Measurements from ENCODE around the gene TMEM170B. TPM values are rescaled to one million over a fixed set of nuclear protein-coding genes. Genes with fewer than 3 reads are reported as not detected.

TMEM170B gene
- total and polyA plus RNA-seq, 2 of the 8 experiments (the other 6 are each of a cell fraction or from before 2014, with no cell fraction given) = 0.80 to 4.3 TPM

GRCh38 chr6:11598687-11599086 lies 61.1 kb downstream of the TMEM170B start:
- ChIA-PET POLR2A (ENCODE audit: partially characterized antibody) (no interaction called here), CTCF (ENCODE audit: partially characterized antibody) (interaction anchor here (1.0 to 1.7 kb wide), 4 partner anchors 23 to 1008 kb away, joined by 3 read pairs; no protein-coding TSS in a partner anchor)
- Histone ChIP-seq H2BK5ac (ENCODE audit: low read depth, low read length) (no peak overlapping the region), H4K5ac (ENCODE audit: insufficient read length, low read depth, low read length) (no peak overlapping the region), H3K18ac (ENCODE audit: extremely low read depth, low read length) (no peak overlapping the region), H3K79me1 (ENCODE audit: low read depth, low read length) (no peaks in the 10 kb centered on the region), H3K56ac (replicated peaks; ENCODE audit: insufficient read length, low read depth, low read length) (no peak overlapping the region), H4K91ac (replicated peaks; ENCODE audit: insufficient read length, low read length) (no peak overlapping the region), H2AFZ (ENCODE audit: low read length) (no peak overlapping the region), H3K9me3 (ENCODE audit: insufficient read depth in 2 of 2, low read depth in 1 of 2, low read length in 1 of 2) (no peaks in the 10 kb centered on the region), H3K36me3 (ENCODE audit: control insufficient read depth in 2 of 4, insufficient read depth in 4 of 4, low read length in 3 of 4) (no peaks in the 10 kb centered on the region), H3K9ac (replicated peaks in 1 of 4; ENCODE audit: extremely low read depth in 1 of 4, low read depth in 3 of 4, low read length in 3 of 4) (no peak overlapping the region), H2BK12ac (ENCODE audit: low read depth, low read length) (no peak overlapping the region), H2BK20ac (ENCODE audit: low read length) (no peak overlapping the region), H3K4me2 (ENCODE audit: insufficient read depth in 1 of 2, low read depth in 2 of 2, low read length in 2 of 2) (no peak overlapping the region), H3K14ac (ENCODE audit: insufficient read length) (no peak overlapping the region), H3K4me1 (replicated peaks in 1 of 4; ENCODE audit: control insufficient read depth in 3 of 4, insufficient read depth in 4 of 4, low read length in 3 of 4) (peaks cover 2 to 6% (median 5%) of the 10 kb centered on the region in 4 experiments; a peak in 4 of 7 replicates), H2AK5ac (ENCODE audit: low read depth, low read length) (no peak overlapping the region), H2BK120ac (replicated peaks; ENCODE audit: low read depth, low read length) (no peak overlapping the region), H3K27me3 (replicated peaks in 1 of 4; ENCODE audit: control insufficient read depth in 3 of 4, extremely low read depth in 1 of 4, insufficient read depth in 3 of 4, low read length in 3 of 4) (no peaks in the 10 kb centered on the region), H3K23ac (ENCODE audit: insufficient read length) (no peak overlapping the region), H3K4me3 (ENCODE audit: extremely low read depth in 1 of 4, insufficient read depth in 2 of 4, low read depth in 3 of 4, low read length in 4 of 4) (no peak overlapping the region), H4K20me1 (replicated peaks in 1 of 2; ENCODE audit: control insufficient read depth in 1 of 2, insufficient read depth in 2 of 2, low read length in 2 of 2) (no peaks in the 10 kb centered on the region), H3K27ac (ENCODE audit: low read depth, low read length) (no peak overlapping the region), H3K4ac (replicated peaks; ENCODE audit: insufficient read length, low read depth, low read length) (no peak overlapping the region), H3K79me2 (ENCODE audit: control insufficient read depth in 1 of 2, insufficient read depth in 2 of 2, low read length in 2 of 2) (no peaks in the 10 kb centered on the region), H4K8ac (ENCODE audit: extremely low read depth, insufficient read depth, low read length) (no peak overlapping the region), H2BK15ac (ENCODE audit: low read length) (no peak overlapping the region), H3K23me2 (ENCODE audit: low read depth, low read length) (no peaks in the 10 kb centered on the region; the same call in 1 of the 2 replicates)
- TF ChIP-seq SP4 (IDR thresholded peaks at IDR 0.05; ENCODE audit: low read length) (no peak), HDAC6 (IDR thresholded peaks at IDR 0.05; ENCODE audit: low read depth, low read length) (no peak), ZNF274 (IDR thresholded peaks at IDR 0.05; ENCODE audit: borderline replicate concordance, extremely low read depth, low read length) (no peak), CHD2 (IDR thresholded peaks at IDR 0.05; ENCODE audit: low read length) (no peak), JUN (IDR thresholded peaks at IDR 0.05; ENCODE audit: low read depth, low read length) (no peak), BACH1 (IDR thresholded peaks at IDR 0.05; ENCODE audit: low read length) (no peak)
- WGBS, 2 experiments (ENCODE audit: extremely low coverage in 1 of 2, insufficient coverage in 1 of 2, insufficient read length in 1 of 2, insufficient replicate concordance in 2 of 2, low coverage in 1 of 2, low lambda C conversion rate in 2 of 2, missing lambda C conversion rate in 1 of 2) = 81% methylated on average over 8 of the region's 8 CpGs; no CpG with 5 or more reads in 1 of the 2 experiments
- FAIRE-seq (no peak), DNase-seq (ENCODE audit: low read depth in 1 of 2, low spot score in 2 of 2) (no peak)
